22Rv1 (cell line): Measurements from ENCODE around the gene DENND1A.

ENCODE experiments used
- ZFX ChIP-seq: fragments of 450-650 bp; IDR thresholded peaks from 2 replicates; pipeline ENCODE4 v1.6.1; 2017; ENCODE audit warnings: antibody characterized with exemption, borderline replicate concordance
- TF ChIP-seq, protein P1 (sequence below): fragments of 450-650 bp; IDR thresholded peaks from 2 replicates; pipeline ENCODE4 v1.5.1; 2017; ENCODE audit warnings: mild to moderate bottlenecking

DNA sequence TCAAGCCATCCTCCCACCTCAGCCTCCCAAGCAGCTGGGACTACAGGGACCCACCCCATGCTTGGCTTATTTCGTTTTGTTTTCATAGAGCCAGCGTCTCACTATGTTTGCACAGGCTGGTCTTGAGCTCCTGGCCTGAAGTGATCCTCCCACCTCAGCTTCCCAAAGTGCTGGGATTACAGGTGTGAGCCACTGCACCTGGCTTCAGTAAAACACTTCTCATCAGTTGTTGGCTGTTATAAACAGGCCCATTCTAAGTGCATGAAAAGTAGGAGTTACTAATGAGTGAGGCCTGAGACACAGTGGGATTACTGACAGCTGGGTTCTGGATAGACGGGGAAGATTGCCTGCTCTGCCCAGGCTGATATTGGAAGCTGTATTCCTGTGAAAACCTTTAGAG, 570.4 kb downstream of the DENND1A start:
- TF ChIP-seq, protein P1, sequence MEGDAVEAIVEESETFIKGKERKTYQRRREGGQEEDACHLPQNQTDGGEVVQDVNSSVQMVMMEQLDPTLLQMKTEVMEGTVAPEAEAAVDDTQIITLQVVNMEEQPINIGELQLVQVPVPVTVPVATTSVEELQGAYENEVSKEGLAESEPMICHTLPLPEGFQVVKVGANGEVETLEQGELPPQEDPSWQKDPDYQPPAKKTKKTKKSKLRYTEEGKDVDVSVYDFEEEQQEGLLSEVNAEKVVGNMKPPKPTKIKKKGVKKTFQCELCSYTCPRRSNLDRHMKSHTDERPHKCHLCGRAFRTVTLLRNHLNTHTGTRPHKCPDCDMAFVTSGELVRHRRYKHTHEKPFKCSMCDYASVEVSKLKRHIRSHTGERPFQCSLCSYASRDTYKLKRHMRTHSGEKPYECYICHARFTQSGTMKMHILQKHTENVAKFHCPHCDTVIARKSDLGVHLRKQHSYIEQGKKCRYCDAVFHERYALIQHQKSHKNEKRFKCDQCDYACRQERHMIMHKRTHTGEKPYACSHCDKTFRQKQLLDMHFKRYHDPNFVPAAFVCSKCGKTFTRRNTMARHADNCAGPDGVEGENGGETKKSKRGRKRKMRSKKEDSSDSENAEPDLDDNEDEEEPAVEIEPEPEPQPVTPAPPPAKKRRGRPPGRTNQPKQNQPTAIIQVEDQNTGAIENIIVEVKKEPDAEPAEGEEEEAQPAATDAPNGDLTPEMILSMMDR: no peak
- TF ChIP-seq ZFX: no peak
